ENCODE measurements around the gene MINDY1. TPM values are rescaled to one million over a fixed set of nuclear protein-coding genes. Genes with fewer than 3 reads are reported as not detected.

MINDY1 gene, protein sequence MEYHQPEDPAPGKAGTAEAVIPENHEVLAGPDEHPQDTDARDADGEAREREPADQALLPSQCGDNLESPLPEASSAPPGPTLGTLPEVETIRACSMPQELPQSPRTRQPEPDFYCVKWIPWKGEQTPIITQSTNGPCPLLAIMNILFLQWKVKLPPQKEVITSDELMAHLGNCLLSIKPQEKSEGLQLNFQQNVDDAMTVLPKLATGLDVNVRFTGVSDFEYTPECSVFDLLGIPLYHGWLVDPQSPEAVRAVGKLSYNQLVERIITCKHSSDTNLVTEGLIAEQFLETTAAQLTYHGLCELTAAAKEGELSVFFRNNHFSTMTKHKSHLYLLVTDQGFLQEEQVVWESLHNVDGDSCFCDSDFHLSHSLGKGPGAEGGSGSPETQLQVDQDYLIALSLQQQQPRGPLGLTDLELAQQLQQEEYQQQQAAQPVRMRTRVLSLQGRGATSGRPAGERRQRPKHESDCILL
- total RNA-seq (10 to 100 TPM; 49.8 to 69.8 TPM), polyA plus RNA-seq (ENCODE audit: insufficient read depth, low read depth, low replicate concordance) (56.9 TPM)
- long read RNA-seq, donor 1: 0 reads
- long read RNA-seq, donor 2: 0 reads

DNA sequence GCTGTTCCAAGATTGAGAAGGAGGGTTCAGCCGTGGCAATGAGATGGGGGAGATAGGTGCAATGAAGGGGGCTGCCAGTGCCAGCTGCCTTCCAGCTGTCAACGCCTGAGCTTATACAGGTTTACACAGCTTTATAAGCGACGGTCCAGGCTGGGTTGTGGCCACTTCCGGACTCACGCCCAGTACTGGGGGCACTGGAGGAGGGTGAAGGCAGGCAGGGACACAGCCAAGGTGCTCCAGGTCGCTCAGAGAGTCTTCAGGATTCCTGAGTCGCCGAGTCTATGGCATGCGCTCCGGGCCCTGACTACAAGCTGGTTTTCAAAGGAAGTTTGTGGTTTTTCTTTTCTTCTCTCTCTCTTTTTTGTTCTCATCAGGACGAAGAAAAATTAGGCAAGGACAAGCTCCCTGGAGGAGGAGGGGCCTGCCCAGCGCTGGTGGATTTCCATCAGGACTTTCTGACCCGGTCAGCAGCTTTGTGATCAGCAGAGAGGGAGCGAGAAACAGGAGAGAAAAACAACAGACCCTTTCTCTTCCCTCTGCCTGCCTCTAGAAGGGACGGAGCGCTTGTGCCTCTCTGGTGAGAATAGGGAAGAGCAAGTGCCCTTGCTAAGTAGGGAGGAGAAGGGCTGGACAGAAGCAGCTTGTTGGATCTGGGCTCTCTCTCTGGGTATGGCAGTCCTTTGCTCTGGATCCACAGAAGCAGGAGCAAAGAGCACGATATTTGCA, at the start of gene MINDY1:
Gene MINDY1 (minus strand): TSS at position 576 of the 726 bp plus-strand sequence. CDS start 4,285 bp downstream, outside the sequence.
- Histone ChIP-seq H3K9me3 (no peaks in the 10 kb centered on the region), H3K27me3 (no peaks in the 10 kb centered on the region), H3K4me1 (peaks cover 40% of the 10 kb centered on the region), H3K36me3 (ENCODE audit: low read depth, missing control alignments) (no peaks in the 10 kb centered on the region), H3K27ac (peak within 1 kb of the TSS; percentile 93 to 95), H3K4me3 (peak within 1 kb of the TSS; percentile 81 to 89)
- WGBS, 2 donors: 11 to 28% methylated on average over 18 of the region's 18 CpGs
- intact Hi-C loops (cut with DNase I; ENCODE audit: low total_unique reads): no loop called here
- DNase-seq: peak; percentile 85
- TF ChIP-seq POLR2A (IDR thresholded peaks at IDR 0.05): peak; percentile 11
- TF ChIP-seq, protein P1, sequence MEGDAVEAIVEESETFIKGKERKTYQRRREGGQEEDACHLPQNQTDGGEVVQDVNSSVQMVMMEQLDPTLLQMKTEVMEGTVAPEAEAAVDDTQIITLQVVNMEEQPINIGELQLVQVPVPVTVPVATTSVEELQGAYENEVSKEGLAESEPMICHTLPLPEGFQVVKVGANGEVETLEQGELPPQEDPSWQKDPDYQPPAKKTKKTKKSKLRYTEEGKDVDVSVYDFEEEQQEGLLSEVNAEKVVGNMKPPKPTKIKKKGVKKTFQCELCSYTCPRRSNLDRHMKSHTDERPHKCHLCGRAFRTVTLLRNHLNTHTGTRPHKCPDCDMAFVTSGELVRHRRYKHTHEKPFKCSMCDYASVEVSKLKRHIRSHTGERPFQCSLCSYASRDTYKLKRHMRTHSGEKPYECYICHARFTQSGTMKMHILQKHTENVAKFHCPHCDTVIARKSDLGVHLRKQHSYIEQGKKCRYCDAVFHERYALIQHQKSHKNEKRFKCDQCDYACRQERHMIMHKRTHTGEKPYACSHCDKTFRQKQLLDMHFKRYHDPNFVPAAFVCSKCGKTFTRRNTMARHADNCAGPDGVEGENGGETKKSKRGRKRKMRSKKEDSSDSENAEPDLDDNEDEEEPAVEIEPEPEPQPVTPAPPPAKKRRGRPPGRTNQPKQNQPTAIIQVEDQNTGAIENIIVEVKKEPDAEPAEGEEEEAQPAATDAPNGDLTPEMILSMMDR (IDR thresholded peaks at IDR 0.05): peak in 2 of 3 experiments; percentile 18 to 28

- peaks cover 30% of the 10 kb centered on the region for H3K4me1 ChIP-seq
- no peak overlapping the region for H3K4me3 ChIP-seq
- no peak for TF ChIP-seq POLR2A (IDR thresholded peaks at IDR 0.05)
- TF ChIP-seq, protein P1 (IDR thresholded peaks at IDR 0.05): no peak
- WGBS, 2 donors: 43 to 52% methylated on average over 2 of the region's 2 CpGs
- H3K36me3 ChIP-seq (ENCODE audit: low read depth, missing control alignments): no peaks in the 10 kb centered on the region
- DNase-seq: no peak
- H3K27me3 ChIP-seq: no peaks in the 10 kb centered on the region
- H3K9me3 ChIP-seq: no peaks in the 10 kb centered on the region
- intact Hi-C loops (cut with DNase I; ENCODE audit: low total_unique reads): no loop called here
- peak overlapping the region in 1 of 2 donors; percentile 5 for H3K27ac ChIP-seq
Observed at GRCh38 chr1:151056149-151056548, 49.4 kb upstream of the MINDY1 start.

DNA sequence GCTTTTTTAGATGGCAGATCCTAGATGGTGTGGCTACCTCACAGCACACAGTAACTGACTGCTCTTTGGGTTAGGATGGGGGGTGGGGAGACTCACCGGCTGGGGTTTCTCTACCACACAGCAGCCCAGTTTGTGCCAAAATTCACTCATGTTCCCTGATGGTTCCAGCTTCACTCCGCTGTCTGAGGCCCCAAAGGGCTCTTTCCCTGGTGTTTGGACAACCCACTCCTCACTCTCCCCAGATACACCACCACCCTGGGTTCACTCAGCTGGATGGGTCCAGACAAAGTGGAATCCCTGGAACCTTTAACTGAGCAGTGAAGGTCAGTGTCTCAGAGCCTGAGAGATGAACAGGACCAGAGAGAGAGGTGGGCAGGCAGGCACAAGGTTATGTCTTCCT, 48.9 kb upstream of the MINDY1 start:
- Histone ChIP-seq H3K4me1 (peaks cover 30% of the 10 kb centered on the region), H3K27ac (peak overlapping the region in 1 of 2 donors; percentile 5), H3K4me3 (no peak overlapping the region), H3K9me3 (no peaks in the 10 kb centered on the region), H3K27me3 (no peaks in the 10 kb centered on the region), H3K36me3 (ENCODE audit: low read depth, missing control alignments) (no peaks in the 10 kb centered on the region)
- 44 to 100% methylated on average over 1 to 2 of the region's 2 CpGs for WGBS, 2 donors
- no peak for DNase-seq
- no peak for TF ChIP-seq POLR2A (IDR thresholded peaks at IDR 0.05)
- TF ChIP-seq, protein P1 (IDR thresholded peaks at IDR 0.05): no peak
- intact Hi-C loops (cut with DNase I; ENCODE audit: low total_unique reads): no loop called here

DNA sequence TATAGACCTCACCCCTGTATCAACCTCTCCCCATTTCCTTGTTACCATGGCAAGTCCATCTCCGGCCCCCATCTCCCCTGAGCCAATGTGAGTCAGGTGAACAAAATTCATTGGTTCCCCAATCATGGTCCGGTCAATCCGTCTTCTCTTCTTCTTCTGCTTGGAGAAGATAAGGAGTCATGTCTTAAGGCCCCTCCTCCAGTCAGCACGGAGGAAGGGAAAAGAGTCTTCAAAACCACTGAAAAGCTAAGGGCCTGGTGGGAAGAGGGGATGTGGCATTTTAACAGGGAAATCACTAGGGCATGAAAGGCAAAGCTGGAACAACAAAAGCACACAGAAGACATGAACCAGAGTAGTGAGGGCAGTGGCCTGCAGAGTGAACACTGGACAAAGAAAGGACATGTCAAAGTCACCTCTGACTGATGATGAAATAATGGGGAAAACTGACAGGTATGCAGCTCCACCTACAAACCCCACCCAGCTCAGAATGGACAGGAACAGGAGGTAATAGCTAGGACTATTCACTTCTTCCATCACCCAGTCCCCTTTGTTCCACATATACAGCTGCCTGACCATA, 48.4 kb upstream of the MINDY1 start:
- TF ChIP-seq POLR2A (IDR thresholded peaks at IDR 0.05): no peak
- TF ChIP-seq, protein P1 (IDR thresholded peaks at IDR 0.05): no peak
- H3K36me3 ChIP-seq (ENCODE audit: low read depth, missing control alignments): no peaks in the 10 kb centered on the region
- no peak for DNase-seq
- peaks cover 25% of the 10 kb centered on the region for H3K4me1 ChIP-seq
- no peak overlapping the region for H3K27ac ChIP-seq
- H3K9me3 ChIP-seq: no peaks in the 10 kb centered on the region
- intact Hi-C loops (cut with DNase I; ENCODE audit: low total_unique reads): no loop called here
- H3K4me3 ChIP-seq: no peak overlapping the region
- H3K27me3 ChIP-seq: no peaks in the 10 kb centered on the region
- 72 to 77% methylated on average over 4 of the region's 4 CpGs for whole genome bisulfite sequencing, 2 donors
